Fibroblast of the aortic adventitia (primary cell): Measurements from ENCODE around the gene PTDSS2. TPM values are rescaled to one million over a fixed set of nuclear protein-coding genes. Genes with fewer than 3 reads are reported as not detected.
"Not testable (repeated sequence)": the region's sequence is repeated elsewhere in the genome, so short reads cannot be mapped to it uniquely, and the experiment has no call there.

Experiments
- DNase-seq: peaks from one replicate; pipeline ENCODE4 v3.0.0-alpha.2; 2010; ENCODE audit warnings: low read depth
- H3K4me3 ChIP-seq: 2 replicates; pipeline ENCODE4 v1.5.1; 2011; ENCODE audit warnings: low read depth, mild to moderate bottlenecking, control low read depth, low read length, moderate library complexity
- total RNA-seq: library from RNA; depleted of rRNA; stranded (reverse); fragments of >200 nt; gene quantifications from 2 replicates; pipeline ENCODE4 v1.2.3, GENCODE V29; 2012; ENCODE audit warnings: low replicate concordance
- TF ChIP-seq, protein P1 (sequence below): IDR thresholded peaks from 2 replicates; pipeline ENCODE4 v1.5.1; 2011; ENCODE audit warnings: mild to moderate bottlenecking, low read length, control low read depth, inconsistent platforms; ENCODE audit not compliant: insufficient read depth

The PTDSS2 gene
- total RNA-seq, result 28.7 and 51.6 TPM in 2 replicates

- peak within 1 kb of the TSS; percentile 87 for H3K4me3 ChIP-seq
- DNase-seq, result peak; percentile 94
- TF ChIP-seq, protein P1, sequence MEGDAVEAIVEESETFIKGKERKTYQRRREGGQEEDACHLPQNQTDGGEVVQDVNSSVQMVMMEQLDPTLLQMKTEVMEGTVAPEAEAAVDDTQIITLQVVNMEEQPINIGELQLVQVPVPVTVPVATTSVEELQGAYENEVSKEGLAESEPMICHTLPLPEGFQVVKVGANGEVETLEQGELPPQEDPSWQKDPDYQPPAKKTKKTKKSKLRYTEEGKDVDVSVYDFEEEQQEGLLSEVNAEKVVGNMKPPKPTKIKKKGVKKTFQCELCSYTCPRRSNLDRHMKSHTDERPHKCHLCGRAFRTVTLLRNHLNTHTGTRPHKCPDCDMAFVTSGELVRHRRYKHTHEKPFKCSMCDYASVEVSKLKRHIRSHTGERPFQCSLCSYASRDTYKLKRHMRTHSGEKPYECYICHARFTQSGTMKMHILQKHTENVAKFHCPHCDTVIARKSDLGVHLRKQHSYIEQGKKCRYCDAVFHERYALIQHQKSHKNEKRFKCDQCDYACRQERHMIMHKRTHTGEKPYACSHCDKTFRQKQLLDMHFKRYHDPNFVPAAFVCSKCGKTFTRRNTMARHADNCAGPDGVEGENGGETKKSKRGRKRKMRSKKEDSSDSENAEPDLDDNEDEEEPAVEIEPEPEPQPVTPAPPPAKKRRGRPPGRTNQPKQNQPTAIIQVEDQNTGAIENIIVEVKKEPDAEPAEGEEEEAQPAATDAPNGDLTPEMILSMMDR, result no peak
Measured at GRCh38 chr11:449889-450808, at the start of gene PTDSS2. Gene PTDSS2, plus strand, starts transcription at chr11:450279. Its CDS starts 177 bp downstream, at chr11:450456.

DNA sequence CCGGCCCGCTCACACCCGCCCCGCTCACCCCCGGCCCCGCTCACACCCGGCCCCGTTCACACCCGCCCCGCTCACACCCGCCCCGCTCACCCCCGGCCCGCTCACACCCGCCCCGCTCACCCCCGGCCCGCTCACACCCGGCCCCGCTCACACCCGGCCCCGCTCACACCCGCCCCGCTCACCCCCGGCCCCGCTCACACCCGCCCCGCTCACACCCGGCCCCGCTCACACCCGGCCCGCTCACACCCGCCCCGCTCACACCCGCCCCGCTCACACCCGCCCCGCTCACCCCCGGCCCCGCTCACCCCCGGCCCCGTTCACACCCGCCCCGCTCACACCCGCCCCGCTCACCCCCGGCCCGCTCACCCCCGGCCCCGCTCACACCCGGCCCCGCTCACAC is 48.9 kb upstream of the PTDSS2 start:
- not testable (repeated sequence) for DNase-seq, H3K4me3 ChIP-seq

DNA sequence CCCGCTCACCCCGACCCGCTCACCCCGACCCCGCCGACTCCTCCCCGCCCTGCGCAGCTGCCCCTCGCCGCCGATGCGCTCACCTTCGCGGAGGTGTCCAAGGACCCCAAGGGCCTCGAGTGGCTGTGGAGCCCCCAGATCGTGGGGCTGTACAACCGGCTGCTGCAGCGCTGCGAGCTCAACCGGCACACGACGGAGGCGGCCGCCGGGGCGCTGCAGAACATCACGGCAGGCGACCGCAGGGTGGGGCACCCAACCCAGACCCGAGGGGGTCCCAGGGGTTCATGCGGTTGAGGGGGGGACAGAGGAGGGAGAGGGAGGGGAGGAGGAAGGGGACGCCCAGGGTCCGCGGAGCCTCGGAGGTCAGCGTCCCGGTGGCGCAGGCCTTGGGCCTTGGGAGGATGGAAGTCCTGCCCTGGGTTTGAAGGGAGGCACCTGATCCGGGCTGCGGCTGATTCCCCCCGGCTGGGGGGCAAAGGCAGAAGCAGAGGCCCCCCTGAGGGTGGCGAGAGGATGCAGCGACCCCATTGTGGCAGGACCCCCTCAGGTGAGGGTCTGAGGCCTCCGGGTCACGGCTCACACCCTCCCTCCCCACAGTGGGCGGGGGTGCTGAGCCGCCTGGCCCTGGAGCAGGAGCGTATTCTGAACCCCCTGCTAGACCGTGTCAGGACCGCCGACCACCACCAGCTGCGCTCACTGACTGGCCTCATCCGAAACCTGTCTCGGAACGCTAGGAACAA is 46.9 kb upstream of the PTDSS2 start:
- TF ChIP-seq, protein P1, result no peak
- H3K4me3 ChIP-seq, result no peak overlapping the region
- no peak for DNase-seq

GRCh38 chr11:403761-404431 is 46.2 kb upstream of the PTDSS2 start:
- TF ChIP-seq, protein P1, result no peak
- DNase-seq, result no peak
- H3K4me3 ChIP-seq, result no peak overlapping the region

GRCh38 chr11:404551-405264 is 45.4 kb upstream of the PTDSS2 start:
- DNase-seq, result no peak
- TF ChIP-seq, protein P1, result no peak
- no peak overlapping the region for H3K4me3 ChIP-seq

DNA sequence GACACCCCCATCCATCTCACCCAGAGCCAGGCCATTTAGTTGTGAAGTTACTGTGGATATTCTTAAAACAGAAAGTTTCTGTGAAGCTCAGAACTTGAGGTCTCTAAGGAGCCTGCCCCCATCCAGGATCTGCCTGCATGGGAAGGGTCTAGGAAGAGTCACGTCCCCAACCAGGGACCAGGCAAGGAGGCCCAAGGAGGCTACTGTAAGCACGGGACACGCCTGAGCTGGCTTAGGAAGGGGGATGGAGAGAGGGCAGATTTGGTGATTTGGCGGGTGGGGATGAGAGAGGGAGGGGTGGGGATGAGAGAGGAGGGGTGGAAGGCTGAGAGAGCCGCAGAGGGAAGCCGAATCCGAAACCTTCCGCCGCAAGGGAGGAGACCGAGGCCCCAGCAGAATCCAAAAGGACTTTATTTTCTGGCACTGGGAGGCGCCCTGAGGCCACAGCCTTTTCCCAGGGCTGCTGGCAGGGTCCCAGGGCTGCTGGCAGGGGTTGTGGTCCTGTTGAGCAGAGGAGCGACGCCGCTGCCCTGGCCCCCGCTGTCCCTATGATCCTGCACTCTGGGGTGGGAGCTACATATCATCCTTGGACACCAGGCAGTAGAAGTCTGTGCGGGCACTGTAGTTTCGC is 44.6 kb upstream of the PTDSS2 start:
- peak; percentile 71 for DNase-seq
- peak overlapping the region; percentile 72 for H3K4me3 ChIP-seq
- TF ChIP-seq, protein P1, result no peak
